NCI-H526 treated with DMSO at 0.1 percent for 48 hours (cell line): Measurements from ENCODE around the gene AGFG2.
"Not testable (repeated sequence)": the region's sequence is repeated elsewhere in the genome, so short reads cannot be mapped to it uniquely, and the experiment has no call there.

Source experiments
- DNase-seq: peaks from one replicate; lab custom pipeline; 2025; lab: John Stamatoyannopoulos, UW

AGFG2 gene

DNA sequence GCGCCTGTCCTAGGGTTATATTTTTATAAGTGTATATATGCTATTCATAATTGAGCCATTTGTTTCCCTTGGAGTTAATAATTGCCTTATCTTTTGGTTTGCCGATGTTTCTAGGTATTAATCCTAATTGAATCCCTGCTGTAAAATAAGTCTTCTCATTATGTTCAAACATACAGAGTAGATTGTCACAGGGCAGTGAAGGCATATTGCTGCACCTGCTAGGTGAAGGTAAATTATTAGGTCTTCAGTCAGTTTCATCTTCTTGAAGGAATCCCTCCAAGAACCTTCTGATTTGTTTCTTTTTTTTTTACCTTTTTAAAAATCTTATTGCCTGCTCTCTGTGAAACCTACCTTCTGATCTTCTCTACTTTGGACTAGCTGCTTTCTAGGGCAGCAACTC is 17.9 kb upstream of the AGFG2 start:
- DNase-seq: no peak

DNA sequence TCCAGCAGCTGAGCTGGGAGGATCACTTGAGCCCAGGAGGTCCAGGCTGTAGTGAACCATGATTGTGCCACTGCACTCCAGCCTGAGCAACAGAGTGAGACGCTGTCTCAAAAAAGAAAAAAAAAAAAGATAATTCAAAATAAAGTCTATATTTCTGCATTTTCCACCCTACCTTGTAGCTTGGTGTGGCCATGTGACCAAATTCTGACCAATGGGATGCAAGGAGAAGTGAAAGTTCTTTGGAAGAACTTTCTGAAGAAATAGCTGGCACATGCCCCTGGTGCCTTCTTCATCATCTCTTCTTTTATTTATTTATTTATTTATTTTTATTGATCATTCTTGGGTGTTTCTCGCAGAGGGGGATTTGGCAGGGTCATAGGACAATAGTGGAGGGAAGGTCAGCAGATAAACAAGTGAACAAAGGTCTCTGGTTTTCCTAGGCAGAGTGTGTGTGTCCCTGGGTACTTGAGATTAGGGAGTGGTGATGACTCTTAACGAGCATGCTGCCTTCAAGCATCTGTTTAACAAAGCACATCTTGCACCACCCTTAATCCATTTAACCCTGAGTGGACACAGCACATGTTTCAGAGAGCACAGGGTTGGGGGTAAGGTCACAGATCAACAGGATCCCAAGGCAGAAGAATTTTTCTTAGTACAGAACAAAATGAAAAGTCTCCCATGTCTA is 17.0 kb upstream of the AGFG2 start:
- not testable (repeated sequence) for DNase-seq

DNA sequence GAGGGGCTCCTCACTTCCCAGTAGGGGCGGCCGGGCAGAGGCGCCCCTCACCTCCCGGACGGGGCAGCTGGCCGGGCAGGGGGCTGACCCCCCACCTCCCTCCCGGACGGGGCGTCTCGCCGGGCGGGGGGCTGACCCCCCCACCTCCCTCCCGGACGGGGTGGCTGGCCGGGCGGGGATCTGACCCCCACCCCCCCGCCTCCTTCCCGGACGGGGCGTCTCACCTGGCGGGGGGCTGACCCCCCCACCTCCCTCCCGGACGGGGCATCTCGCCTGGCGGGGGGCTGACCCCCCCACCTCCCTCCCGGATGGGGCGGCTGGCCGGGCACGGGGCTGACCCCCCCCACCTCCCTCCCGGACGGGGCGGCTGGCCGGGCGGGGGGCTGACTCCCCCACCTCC is 15.8 kb upstream of the AGFG2 start:
- DNase-seq: not testable (repeated sequence)

DNA sequence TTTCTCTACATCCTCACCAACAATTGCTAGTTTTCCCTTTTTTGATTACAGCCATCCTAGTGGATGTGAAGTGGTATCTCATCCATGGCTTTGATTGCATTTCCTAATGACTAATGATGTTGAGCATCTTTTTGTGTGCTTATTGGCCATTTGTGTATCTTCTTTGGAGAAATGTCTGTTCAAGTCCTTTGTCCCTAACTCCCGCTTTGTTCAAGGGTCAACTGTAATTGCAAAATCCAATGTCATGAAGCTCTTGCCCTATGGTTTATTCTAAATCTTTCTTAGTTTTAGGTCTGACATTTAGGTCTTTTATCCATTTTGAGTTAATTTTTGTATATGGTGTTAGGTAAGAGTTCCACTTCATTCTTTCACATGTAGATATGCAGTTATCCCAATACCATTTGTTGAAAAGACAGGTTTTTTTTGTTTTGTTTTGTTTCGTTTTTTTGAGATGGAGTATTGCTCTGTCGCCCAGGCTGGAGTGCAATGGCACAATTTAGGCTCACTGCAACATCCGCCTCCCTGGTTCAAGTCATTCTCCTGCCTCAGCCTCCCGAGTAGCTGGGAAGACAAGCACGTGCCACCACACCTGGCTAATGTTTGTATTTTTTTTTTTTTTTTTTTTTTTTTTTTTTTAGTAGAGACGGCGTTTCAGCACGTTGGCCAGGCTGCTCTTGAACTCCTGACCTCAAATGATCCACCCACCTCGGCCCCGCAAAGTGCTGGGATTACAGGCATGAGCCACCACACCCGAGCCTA is 10.7 kb upstream of the AGFG2 start:
- not testable (repeated sequence) for DNase-seq

DNA sequence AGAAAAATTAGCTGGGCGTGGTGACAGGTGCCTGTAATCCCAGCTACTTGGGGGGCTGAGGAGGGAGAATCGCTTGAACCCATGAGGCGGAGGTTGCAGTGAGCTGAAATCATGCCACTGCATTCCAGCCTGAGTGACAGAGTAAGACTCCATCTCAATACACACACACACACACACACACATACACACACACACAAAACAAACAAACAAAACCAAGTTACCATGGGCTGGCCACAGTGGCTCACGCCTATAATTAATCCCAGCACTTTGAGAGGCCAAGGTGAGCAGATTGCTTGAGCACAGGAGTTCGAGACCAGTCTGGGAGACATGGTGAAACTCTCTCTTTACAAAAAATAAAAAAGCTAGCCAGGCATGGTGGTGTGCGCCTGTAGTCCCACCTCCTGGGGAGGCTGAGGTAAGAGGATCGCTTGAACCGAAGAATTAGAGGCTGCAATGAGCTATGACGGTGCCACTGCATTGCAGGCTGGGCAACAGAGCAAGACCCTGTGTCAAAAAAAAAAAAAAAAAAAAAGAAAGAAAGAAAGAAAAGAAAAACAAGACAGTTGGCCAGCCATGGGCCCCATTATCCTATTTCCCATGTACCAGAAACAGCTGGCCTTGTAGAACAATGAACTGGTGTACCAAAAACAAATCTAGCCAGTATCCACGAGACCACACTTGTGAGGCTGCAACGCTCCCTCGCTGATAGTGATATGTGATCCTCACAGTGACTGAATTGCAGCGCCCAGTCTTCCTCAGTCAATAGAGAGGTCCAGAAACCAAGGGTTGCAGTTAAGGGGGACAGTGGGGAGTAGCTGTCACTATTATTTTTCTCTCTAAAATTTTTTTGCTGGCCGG is 6.6 kb upstream of the AGFG2 start:
- DNase-seq: no peak

DNA sequence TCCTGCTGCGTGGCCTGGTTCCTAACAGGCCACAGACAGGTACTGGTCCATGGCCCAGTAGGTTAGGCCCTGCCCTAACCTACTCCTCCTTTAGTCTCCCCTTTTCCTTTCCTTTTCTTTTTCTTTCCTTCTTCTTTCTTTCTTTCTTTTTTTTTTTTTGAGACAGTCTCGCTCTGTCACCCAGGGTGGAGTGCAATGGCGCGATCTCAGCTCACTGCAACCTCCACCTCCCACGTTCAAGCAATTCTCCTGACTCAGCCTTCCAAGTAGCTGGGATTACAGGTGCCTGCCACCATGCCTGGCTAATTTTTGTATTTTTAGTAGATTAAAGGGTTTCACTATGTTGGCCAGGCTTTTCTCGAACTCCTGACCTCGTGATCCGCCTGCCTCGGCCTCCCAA is 3.0 kb upstream of the AGFG2 start:
- DNase-seq: not testable (repeated sequence)

DNA sequence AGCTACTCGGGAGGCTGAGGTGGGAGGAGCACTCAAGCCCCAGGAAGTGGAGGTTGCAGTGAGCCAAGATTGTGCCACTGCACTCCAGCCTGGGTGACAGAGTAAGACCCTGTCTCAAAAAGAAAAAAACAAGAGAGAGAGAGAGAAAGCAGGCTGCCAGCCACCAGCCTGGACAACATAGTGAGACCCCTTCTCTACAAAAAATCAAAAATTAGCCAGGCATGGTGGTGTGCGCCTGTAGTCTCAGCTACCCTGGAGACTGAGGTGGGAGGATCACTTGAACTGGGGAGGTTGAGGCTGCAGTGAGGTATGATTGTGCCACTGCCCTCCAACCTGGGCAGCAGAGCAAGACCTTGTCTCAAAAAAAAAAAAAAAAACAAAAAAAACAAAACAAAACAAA is 2.3 kb upstream of the AGFG2 start:
- DNase-seq: not testable (repeated sequence)

DNA sequence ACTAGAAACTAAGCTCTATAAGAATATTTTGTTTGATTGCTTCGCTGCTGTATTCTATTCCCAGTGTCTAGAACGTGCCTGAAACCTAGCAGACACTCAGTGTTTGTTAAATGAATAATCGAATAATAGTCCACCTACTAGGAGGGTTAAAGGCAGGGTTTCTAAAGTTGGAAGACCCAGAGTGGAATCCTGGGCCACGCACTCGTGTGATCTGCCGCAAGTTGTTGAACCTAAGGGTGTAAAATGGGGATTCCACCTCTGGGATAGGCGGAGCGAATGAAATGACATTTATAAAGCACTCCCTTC is 702 bp upstream of the AGFG2 start:
- DNase-seq: no peak

DNA sequence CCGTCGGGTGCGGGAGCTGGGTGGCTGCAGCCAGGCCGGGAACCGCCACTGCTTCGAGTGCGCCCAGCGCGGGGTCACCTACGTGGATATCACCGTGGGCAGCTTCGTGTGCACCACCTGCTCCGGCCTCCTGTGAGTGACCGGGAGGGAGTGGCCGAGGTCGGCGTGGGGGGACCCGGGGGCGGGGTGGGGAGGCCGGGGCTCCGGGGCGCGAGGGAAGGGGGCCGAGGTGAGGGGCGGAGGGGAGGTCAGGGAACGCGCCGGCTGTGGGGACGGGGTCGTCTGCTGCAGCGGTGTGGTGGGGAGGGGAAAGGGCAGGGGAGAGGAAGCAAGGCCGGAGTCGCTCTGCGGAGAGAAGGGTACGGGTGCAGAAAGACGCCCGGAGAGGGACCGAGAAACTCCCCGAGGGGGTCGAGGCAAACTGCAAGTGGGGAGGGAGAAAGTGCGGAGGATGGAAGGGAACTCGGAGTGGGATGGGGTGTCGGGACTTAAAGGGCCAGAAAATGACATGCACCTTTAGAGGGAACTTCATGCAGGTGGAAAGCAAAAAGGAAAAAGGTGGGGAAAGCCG is 518 bp downstream of the AGFG2 start:
- no peak for DNase-seq

DNA sequence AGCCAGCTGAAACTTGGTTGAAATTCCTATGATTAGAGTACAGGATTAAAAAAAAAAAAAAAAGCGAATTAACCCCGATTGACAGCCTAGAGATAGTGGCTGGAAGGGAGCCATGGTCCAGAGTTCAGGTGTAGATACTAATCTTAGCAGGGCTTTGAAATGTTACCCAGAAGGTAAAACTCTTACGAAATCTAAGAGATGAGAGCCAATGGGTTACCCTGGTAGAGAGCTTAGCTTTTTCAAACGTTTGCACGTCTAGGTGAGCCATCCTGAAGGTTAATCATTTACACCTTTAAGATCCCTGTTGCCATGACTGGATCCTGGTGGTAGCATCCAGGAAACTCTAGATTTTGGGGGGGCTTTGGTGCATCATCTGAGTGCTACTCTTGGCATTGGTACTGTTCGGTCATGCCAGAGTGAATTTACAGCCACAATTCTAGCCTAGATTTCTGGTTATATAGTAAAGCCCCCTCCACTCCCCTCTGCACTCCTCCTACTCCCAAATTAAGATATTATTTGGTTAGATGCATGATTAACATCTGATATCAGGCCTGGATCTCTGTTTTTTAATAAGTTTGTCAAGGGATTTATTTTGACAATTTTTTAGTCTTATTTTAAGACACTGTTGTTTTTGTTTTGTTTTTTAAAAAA is 1.2 kb downstream of the AGFG2 start:
- DNase-seq: no peak

DNA sequence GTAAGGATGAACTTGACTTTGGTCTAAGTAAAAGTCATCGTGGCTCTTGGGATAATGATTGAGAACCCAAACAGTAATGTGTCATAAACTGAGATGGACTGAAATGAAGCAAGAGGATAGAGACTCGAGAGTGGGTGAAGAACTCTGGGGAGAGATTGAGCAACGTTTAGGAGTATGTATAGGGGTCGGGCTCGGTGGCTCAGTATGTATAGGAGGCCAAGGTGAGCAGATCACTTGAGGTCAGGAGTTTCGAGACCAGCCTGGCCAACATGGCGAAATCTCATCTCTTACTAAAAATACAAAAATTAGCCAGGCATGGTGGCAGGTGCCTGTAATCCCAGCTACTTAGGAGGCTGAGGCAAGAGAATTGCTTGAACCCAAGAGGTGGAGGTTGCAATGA is 2.3 kb downstream of the AGFG2 start:
- not testable (repeated sequence) for DNase-seq

DNA sequence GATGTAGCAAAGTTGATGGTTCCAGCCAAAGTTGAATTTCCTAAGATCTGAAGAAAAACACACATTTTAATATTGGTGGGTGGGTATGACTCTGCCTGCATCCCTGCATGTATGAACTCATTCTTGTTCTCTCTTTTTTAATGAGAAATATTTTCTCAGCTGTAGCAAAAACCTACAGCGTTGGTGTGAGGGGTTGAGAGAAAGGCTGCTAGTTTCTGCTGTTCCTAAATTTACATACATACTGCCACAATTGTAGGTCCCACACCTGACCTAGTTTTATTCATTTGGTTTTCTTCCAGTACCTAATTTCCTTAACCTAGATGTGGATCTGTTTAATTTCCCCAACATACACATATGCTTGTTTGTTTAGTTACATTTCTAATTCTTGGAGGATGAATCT is 4.6 kb downstream of the AGFG2 start:
- DNase-seq: no peak

DNA sequence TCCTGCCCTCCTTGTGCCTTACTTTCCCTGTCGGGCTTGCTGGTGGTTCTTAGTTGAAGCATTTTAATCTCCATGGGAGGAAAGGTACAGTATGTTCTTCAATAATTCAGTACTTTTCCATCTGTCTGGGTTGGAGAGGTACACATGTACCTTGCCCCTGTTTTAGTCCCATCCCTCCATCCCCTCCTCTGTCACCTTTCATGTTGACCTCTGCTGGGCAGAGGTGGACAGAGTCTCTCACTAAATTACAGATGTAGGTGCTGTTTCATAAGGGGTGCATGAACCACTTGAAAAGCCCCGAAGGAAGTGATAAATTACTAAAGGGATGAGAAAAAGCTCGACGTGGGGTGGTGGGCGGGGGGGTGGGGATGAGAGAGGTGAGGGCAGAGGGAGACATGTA is 5.4 kb downstream of the AGFG2 start:
- DNase-seq: no peak

DNA sequence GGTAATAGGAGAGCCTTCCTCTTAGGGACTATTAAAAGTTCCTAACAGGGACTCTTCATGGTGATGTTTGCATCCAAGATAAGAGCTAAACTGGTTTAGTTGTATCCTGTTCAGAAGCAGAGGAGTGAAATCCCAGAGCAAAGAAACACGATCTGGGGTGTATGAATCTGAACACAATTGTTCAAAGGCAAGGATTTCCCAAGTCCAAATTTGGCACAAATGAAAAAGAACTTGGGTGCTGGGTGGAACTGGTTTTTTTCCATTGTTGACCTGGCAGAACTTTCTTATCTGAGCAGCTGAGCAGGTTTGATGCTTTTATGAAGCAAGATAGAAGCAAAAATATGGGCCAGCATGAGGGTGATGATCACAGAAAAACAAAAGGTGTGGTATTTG is 6.0 kb downstream of the AGFG2 start:
- DNase-seq: no peak

DNA sequence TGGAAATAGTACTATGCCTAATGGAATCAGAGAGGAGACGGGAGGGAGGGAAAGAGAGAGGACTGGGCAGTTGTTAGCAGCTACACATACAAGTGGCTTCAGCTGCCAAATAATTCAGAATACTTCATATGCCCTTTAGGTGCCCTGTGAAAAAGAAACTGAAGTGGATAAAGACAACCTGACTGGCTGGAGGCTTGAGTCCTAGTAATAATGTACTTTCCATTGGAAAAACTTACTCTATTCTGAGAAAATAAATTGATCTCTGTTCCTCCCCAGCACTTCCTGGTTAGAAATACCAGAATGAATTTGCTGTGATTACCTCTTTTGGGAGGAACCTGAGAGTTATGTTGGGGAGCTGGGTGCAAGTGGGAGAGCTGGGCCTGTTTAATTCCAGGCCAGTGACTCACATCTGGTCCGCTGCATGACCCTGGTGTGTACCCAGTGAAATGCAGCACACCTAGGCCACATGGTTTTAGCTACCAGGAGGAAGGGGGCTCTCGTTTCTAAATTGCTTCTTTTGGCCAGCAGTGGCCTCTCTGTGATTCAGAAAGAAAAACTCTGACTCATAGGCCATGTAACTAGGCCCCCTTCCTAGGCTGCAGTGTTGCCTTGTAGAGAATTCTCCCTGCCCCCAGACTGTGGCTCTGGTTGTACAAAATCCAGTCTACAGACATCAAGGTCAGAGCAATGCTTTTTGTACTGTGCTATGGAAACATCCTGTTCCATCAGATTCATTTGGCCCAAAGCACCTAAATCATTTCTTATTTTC is 6.5 kb downstream of the AGFG2 start:
- no peak for DNase-seq

DNA sequence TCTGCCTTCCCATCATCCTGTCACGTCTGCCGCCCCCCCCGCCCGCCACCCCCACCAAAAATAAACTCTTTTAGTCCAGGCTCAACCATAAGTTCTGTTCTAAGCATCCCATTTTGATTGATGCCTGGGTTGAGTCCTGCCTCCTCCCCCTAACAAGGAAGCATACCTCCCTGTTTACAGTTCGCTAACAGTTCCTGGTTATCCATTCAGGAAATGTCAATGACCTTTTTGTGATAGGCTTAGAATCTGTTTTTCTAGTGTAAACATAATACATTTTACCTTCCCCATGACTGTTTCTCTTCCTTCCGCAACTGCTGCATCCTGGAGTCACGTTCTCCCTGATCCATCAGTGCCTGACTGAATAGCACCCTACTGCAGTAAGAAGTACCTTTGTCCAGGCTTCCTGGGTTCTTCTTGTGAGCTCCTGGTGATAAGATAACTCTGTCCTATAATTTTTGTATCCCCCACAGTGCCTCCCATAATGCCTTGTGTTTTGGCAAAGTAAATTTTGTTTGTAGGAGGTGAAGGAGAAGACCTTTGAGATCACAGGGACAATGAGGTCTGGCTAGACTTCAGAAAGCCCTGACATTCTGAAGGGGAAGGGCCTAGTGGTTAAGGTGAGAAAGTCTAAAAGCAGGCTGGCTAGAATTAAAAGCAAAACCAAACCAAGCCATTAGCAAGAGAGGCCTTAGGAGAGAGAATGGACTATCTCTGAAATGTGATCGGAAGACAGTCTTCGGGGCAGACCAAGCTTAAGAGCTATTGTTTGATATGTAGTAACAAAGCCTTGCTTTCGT is 7.3 kb downstream of the AGFG2 start:
- DNase-seq: no peak

DNA sequence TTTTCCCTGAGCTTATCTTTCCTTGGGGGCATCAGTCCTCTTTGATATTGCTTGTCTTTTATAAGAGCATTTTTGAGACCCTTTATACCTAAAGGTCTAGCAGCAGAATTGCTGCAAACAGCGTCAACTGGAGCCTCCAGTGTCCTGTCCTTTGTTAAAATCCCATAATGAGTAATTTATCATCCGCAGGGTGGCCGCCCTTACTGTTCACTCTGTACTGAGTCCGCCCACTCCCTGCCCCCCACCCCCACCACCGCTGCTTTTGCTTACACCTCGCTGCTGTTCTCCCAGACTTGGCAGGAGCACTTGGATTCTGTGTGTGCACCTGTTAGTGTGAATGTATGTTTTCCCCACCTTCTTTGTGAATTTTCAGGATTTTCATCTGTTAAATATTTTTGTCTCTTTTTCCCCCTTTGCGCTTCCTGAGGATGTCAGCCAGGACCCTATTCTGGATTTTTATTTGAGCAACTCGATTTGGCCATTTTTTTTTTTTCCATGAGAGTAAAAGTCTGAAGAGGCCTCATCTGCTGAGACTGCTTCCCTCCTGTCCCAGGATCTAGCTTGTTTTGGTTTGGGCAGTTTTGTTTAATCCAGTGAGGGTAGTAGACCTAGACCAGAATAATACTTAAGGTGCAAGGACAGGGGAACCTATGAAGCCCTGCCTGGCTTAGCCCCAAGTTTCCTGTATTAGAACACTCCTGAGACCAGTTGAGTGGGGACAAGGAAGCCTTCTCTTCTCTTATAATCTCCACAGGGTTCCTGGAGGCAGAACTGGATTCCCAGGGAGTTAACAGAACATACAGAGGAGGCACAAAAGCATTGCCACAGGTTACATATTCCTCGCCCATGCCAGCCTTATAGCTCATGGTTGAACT is 8.2 kb downstream of the AGFG2 start:
- no peak for DNase-seq

DNA sequence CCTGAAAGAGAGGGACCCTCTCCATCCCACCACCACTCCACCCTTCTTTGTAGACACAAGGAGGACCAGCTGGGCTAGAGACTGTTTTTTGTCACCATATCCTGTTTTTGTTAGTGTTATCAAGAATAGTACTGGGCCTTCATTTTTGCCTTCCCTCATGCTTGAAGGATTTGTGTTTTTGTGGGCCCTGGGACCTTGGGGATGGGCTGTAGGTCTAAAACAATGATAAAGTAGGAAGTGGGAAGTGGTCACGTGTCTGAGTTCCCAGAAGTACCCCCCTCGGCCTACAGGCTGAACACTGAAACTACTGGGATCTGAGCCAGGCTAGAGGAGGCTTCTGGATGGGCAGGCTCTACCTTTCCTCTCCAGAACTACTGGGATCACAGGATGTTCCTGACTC is 8.9 kb downstream of the AGFG2 start:
- DNase-seq: no peak

DNA sequence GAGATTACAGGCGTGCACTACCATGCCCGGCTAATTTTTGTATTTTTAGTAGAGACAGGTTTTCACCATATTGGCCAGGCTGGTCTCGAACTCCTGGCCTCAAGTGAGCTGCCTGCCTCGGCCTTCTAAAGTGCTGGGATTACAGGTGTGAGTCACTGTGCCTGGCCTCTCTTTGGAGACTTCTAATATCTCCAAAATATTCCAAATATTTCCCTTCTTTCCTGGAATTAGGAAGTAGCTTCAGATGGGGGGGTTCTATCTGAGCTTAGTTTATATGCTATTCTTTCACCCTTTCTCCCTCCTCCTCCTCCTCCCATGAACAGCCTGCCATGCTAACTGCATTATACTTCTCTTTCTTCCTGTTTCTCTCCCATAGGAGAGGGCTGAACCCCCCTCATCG is 9.4 kb downstream of the AGFG2 start:
- not testable (repeated sequence) for DNase-seq

DNA sequence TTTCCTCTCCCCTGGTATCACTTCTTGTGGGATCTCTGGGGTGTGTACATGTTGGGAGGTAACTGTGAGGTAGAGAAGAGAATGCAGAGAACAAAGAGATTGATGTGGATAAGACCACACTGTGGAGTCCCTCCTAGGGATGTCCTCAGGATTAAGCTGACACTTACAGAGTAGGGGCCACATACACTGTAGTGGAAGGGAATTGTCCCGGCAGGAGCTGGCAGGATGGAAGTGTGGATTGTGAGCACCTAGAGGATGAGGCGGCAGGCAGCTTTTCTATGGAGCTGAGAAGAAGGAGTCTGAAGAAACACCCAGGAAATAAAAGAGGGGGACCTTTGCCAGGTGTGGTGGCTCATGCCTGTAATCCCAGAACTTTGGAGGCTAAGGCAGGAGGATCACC is 13.5 kb downstream of the AGFG2 start:
- no peak for DNase-seq
